Stimulated activated memory B cell treated with anti-CD40 and anti-IgM and Interleukin-4, amounts not matched to agents 10 μg/mL and 1 μg/mL and 100 μg/mL, for 72 hours (primary cell): ENCODE results near the gene PRB3.

Experiments
- ATAC-seq: fragments of 150-1000 bp; cut with Tn5 transposase; 2 replicates; pipeline ENCODE4 v1.10.0; 2021
- H3K27ac Mint-ChIP-seq: one replicate; pipeline ENCODE4 v1.8.0; 2022; ENCODE audit warnings: mild to moderate bottlenecking, mixed read lengths
- H3K27me3 Mint-ChIP-seq: one replicate; pipeline ENCODE4 v1.8.0; 2022; ENCODE audit warnings: mixed read lengths
- H3K36me3 Mint-ChIP-seq: one replicate; pipeline ENCODE4 v1.8.0; 2022; ENCODE audit warnings: mixed read lengths
- H3K4me1 Mint-ChIP-seq: one replicate; pipeline ENCODE4 v1.8.0; 2022; ENCODE audit warnings: mixed read lengths
- H3K4me3 Mint-ChIP-seq: one replicate; pipeline ENCODE4 v1.8.0; 2022; ENCODE audit warnings: mild to moderate bottlenecking, moderate library complexity, mixed read lengths
- H3K9me3 Mint-ChIP-seq: one replicate; pipeline ENCODE4 v1.8.0; 2022; ENCODE audit warnings: mixed read lengths

PRB3 gene

DNA sequence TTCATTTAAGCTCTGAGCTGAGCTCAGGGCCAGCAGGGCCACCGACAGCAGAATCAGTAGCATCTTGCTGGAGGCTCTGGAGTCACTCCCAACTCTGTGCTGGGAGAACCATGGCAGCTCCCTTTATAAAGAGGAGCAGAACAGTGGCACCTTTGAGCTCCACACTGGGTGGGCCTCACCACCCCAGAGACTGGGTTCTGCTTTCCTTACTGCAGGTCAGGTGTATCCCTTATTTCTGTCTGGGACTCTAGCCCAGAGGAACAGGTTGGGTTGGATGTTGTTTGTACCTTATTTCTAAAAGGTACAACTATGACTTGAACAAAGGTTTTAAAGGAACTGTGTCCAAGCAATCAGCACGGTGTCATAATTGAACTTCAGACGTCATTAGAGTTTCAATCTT, at the start of gene PRB3:
Gene PRB3, minus strand, starts transcription at position 101 of the 400 bp plus-strand sequence. Its CDS starts 38 bp downstream, at position 63.
- Mint-ChIP-seq H3K4me1 (no peaks in the 10 kb centered on the region), H3K27ac (no peak within 1 kb of the TSS)
- ATAC-seq = peak; percentile 47

DNA sequence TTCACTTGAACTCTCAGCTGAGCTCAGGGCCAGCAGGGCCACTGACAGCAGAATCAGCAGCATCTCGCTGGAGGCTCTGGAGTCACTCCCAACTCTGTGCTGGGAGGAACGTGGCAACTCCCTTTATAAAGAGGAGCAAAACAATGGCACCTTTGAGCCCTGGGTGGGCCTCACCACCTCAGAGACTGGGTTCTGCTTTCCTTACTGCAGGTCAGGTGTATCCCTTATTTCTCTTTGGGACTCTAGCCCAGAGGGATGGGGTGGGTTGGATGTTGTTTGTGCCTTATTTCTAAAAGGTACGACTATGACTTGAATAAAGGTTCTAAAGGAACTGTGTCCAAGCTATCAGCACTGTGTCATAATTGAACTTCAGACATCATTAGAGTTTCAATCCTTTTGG, 40.8 kb upstream of the PRB3 start, which contains the start of gene PRB4:
Gene PRB4, minus strand, starts transcription at position 101 of the 400 bp plus-strand sequence. Its CDS starts 38 bp downstream, at position 63.
- Mint-ChIP-seq H3K36me3 (peaks cover 16% of the 10 kb centered on the region), H3K4me1 (no peaks in the 10 kb centered on the region), H3K9me3 (peaks cover 10% of the 10 kb centered on the region), H3K4me3 (no peak within 1 kb of the TSS), H3K27me3 (no peaks in the 10 kb centered on the region), H3K27ac (no peak within 1 kb of the TSS)
- ATAC-seq = no peak

More for the DNA sequence above, at the start of gene PRB3:
- Mint-ChIP-seq H3K4me3 (no peak within 1 kb of the TSS), H3K9me3 (no peaks in the 10 kb centered on the region), H3K27me3 (no peaks in the 10 kb centered on the region), H3K36me3 (no peaks in the 10 kb centered on the region)

DNA sequence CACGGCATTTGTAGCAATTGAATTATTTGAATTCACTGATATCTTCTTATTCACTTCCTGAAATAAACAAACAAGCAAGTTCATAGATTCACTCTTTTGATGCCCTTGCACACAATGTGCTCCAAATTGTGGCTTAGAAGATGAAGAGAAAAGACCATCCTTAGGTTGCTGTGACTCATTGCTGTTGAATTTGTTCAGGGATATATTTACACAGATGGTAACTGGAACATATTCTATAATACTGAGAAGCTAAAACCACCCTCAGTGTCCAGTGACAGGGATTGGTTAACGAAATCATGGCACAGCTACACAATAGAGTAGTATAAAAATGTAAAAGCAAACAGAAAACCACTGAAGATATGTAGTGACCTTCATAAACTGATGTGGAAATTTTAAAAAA, 37.6 kb upstream of the PRB3 start:
- H3K9me3 Mint-ChIP-seq = peaks cover 13% of the 10 kb centered on the region
- H3K27me3 Mint-ChIP-seq = no peaks in the 10 kb centered on the region
- no peak overlapping the region for H3K4me3 Mint-ChIP-seq
- H3K4me1 Mint-ChIP-seq = no peaks in the 10 kb centered on the region
- no peak for ATAC-seq
- H3K27ac Mint-ChIP-seq = no peak overlapping the region
- H3K36me3 Mint-ChIP-seq = peaks cover 16% of the 10 kb centered on the region

DNA sequence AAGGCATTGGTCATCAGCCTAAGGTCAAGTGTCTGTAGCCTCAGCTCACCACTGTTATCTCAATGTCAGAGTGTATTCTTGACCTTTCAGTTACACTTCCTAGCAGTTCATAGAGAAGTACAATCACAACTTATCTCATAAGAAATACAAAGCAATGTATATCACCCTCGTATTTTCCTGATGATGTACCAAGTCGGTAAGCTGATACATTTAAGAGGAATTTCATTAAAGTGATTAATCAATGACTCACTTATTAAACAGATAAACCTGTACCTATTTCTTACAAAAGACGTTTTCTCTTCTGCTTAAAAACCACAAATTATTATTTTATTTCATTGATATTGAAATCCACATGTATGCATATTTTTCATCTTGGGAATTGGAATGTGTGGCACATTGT, 3.9 kb upstream of the PRB3 start:
- Mint-ChIP-seq H3K27ac (no peak overlapping the region), H3K9me3 (no peaks in the 10 kb centered on the region), H3K4me3 (no peak overlapping the region), H3K27me3 (no peaks in the 10 kb centered on the region), H3K36me3 (peaks cover 2% of the 10 kb centered on the region), H3K4me1 (no peaks in the 10 kb centered on the region)
- ATAC-seq = no peak

DNA sequence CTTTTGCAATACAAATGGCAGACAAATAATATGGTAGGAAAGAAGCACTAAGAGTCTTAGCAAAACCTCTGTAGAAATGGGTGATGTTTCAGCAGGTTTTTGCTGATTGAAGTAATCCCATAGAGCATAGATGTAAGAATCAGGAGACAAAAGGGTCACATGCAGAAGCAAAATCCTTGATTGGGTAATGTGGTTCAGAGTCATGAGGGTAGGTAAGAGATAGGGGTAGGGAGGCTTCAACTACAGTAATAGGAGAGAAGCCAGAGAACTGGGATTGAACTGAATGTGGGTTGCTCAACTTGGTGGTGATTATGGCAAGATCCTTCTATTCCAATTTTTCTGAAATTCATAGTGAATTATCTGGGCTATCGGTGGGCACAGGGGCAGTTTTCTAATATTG, 5.0 kb downstream of the PRB3 start:
- H3K36me3 Mint-ChIP-seq = peaks cover 5% of the 10 kb centered on the region
- H3K27ac Mint-ChIP-seq = no peak overlapping the region
- H3K27me3 Mint-ChIP-seq = no peaks in the 10 kb centered on the region
- no peak for ATAC-seq
- H3K9me3 Mint-ChIP-seq = peaks cover 11% of the 10 kb centered on the region
- no peak overlapping the region for H3K4me3 Mint-ChIP-seq
- H3K4me1 Mint-ChIP-seq = no peaks in the 10 kb centered on the region

DNA sequence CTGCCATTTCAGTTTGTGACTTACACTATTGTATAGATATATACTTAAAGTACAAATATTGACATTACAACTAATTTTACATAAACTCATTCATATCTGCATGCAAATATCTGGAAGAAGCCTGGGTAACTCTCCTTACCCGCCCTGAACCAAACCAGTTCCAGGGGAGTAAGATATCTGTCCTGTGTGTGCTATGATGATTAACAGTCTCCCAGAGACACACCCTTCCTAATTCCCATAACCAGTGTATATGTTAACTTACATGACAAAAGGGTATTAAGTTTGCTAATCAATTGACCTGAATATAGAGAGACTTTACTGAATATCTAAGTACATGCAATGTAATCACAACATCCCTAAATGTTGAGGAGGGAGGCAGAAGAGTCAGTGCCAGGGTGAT, 23.0 kb downstream of the PRB3 start:
- H3K4me3 Mint-ChIP-seq = no peak overlapping the region
- ATAC-seq = no peak
- H3K9me3 Mint-ChIP-seq = peaks cover 3% of the 10 kb centered on the region
- H3K27ac Mint-ChIP-seq = no peak overlapping the region
- no peaks in the 10 kb centered on the region for H3K27me3 Mint-ChIP-seq
- no peaks in the 10 kb centered on the region for H3K4me1 Mint-ChIP-seq
- H3K36me3 Mint-ChIP-seq = peaks cover 15% of the 10 kb centered on the region

DNA sequence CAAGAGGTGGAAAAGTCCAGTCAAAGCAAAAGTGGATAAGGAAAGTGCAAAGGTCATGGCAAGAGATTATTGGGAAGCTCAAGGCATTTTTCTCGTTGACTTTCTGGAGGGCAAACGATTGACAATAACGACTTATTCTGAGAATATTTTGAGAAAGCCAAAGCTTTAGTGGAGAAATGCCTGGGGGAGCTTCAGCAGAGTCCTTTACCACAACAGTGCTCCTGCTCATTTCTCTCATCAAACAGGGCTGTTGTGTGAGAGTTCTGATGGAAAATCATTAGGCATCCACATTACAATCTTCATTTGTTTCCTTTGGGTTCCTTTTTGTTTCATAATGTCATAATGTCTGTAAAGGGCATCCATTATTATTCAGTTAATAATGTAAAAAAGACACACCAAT, 26.9 kb downstream of the PRB3 start:
- ATAC-seq = no peak
- Mint-ChIP-seq H3K4me3 (no peak overlapping the region), H3K27me3 (no peaks in the 10 kb centered on the region), H3K9me3 (no peaks in the 10 kb centered on the region), H3K36me3 (peaks cover 19% of the 10 kb centered on the region), H3K4me1 (no peaks in the 10 kb centered on the region), H3K27ac (no peak overlapping the region)

DNA sequence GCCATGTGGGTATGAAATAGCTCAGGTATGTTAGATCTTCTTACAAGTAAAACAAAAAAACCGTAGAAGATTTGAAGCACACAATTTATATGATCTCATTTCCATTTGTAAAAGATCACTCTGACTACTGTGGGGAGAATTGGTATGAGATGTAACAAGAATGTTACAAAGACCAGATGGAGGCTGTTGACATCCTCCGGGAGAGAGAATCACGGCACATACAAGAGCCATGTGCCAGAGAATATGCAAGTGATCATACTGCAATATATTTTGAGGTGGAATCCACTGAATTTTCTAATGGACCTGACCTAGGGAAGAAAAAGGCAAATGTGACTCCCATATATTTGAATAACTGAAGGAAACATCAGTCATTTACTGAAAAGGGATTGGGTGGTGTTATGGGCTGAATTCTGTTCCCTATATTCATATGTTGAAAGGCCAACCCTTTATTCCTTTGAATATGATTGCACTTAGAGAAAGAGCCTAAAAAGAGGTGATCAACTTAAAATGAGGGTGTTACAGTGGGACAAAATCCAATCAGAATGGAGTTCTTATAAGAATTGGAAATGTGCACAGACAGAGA, 29.1 kb downstream of the PRB3 start:
- H3K27ac Mint-ChIP-seq = no peak overlapping the region
- H3K36me3 Mint-ChIP-seq = peaks cover 22% of the 10 kb centered on the region
- no peaks in the 10 kb centered on the region for H3K4me1 Mint-ChIP-seq
- no peaks in the 10 kb centered on the region for H3K9me3 Mint-ChIP-seq
- H3K27me3 Mint-ChIP-seq = no peaks in the 10 kb centered on the region
- no peak overlapping the region for H3K4me3 Mint-ChIP-seq
- ATAC-seq = no peak

DNA sequence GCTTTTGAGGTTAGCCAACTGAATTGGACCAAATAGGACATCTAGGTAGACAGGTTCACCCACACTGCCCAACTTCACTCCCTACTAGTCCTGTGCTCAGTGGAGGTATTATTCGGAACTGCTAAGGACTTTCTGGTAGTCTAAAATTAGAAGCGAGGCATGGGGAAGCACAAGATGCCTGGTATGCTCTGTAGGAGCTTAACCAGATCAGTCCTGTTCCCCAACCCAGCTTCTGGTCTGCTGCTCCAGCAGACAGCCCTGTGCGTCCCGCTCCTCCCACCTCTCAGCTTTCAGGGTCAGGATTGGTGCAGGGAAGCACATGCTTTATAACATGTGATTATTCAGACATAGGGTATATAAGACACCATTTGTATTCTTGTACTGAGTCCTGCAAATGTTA, 31.2 kb downstream of the PRB3 start:
- Mint-ChIP-seq H3K27me3 (no peaks in the 10 kb centered on the region), H3K36me3 (peaks cover 24% of the 10 kb centered on the region), H3K4me1 (no peaks in the 10 kb centered on the region), H3K9me3 (no peaks in the 10 kb centered on the region), H3K27ac (no peak overlapping the region), H3K4me3 (no peak overlapping the region)
- no peak for ATAC-seq

DNA sequence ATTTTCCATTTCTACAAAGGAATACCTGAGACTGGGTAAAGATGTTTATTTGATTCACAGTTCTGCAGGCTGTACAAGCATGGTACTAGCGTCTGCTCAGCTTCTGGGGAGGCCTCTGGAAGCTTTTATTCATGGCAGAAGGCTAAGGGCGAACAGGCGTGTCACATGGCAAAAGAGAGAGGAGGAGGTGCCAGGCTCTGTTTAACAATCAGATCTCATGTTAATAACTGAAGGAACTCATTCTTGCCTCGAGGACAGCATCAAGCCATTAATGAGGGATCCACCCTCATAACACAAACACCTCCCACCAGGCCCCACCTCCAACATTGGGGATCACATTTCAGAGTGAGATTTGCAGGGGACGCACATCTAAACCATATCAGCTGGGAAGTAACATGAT, 36.0 kb downstream of the PRB3 start:
- ATAC-seq = no peak
- Mint-ChIP-seq H3K36me3 (peaks cover 12% of the 10 kb centered on the region), H3K4me3 (no peak overlapping the region), H3K27ac (no peak overlapping the region), H3K9me3 (no peaks in the 10 kb centered on the region), H3K27me3 (no peaks in the 10 kb centered on the region), H3K4me1 (no peaks in the 10 kb centered on the region)

DNA sequence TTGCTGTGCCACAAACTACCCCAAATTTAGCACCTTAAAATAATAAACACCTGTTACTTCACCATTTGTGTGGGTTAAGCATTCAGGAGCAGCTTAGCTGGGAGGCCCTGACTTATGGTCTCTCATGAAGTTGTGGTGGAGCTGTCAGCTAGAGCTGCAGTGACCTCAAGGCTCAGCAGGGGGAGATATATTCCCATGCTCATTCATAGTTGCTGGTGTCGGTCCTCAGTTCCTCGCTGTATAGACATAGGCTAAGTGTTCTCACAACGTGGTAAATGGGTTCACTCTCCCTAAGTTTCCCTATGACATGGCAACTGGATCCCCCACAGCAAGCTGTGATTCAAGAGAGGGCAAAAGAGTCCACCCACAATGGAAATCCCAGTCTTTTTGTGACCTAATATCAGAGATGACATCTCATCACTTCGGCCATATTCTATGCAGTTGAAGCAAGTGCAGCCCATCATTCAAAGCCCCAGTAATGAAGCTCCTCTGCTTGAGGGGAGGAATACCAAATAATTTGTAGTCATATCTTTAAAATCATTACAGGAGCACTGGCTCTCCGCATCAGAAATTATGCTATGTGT, 41.1 kb downstream of the PRB3 start:
- H3K36me3 Mint-ChIP-seq = peaks cover 12% of the 10 kb centered on the region

DNA sequence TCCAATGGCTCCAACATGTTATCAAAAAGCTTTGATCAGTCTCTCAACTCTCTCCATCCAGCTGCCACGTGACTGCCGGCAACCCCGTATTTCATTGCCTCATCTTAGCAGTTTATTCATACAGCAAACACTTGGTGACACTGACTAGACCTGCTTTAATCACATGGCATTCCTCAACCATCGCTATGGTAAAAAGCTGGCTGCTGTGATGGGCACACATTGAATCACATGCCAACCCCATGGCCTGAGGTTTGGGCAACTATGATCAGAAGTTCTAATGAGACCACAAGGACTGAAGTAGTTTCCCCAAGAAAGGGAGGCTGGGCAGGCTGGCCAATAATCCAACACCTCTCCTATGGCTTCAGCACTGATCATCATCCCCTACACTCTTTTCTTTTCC, 42.1 kb downstream of the PRB3 start:
- peaks cover 12% of the 10 kb centered on the region for H3K36me3 Mint-ChIP-seq
- H3K4me3 Mint-ChIP-seq = no peak overlapping the region
- H3K27ac Mint-ChIP-seq = no peak overlapping the region
- H3K4me1 Mint-ChIP-seq = no peaks in the 10 kb centered on the region
- no peaks in the 10 kb centered on the region for H3K9me3 Mint-ChIP-seq
- no peaks in the 10 kb centered on the region for H3K27me3 Mint-ChIP-seq
- ATAC-seq = no peak

More for the DNA sequence above, 41.1 kb downstream of the PRB3 start:
- ATAC-seq = no peak
- H3K4me3 Mint-ChIP-seq = no peak overlapping the region
- no peak overlapping the region for H3K27ac Mint-ChIP-seq
- no peaks in the 10 kb centered on the region for H3K9me3 Mint-ChIP-seq
- no peaks in the 10 kb centered on the region for H3K27me3 Mint-ChIP-seq
- no peaks in the 10 kb centered on the region for H3K4me1 Mint-ChIP-seq
